K562 (cell line): Measurements from ENCODE around the gene CD163. TPM values are rescaled to one million over a fixed set of nuclear protein-coding genes. Genes with fewer than 3 reads are reported as not detected.

Source experiments
- ARID2 ChIP-seq: fragments of 450-650 bp; IDR thresholded peaks from 2 replicates; pipeline ENCODE4 v1.6.1; 2017; ENCODE audit warnings: antibody characterized with exemption, mild to moderate bottlenecking
- CBX5 ChIP-seq: IDR thresholded peaks from 2 replicates; pipeline ENCODE4 v1.6.1; 2014; ENCODE audit warnings: low read depth, borderline replicate concordance
- CTCF ChIP-seq, 3 experiments: IDR thresholded peaks in 2 of 3; conservative IDR thresholded peaks in 1 of 3; 2 replicates each; pipeline ENCODE4 v1.5.1; 2011 to 2012; ENCODE audit warnings: low read length in 3 of 3, mild to moderate bottlenecking in 3 of 3, control low read depth in 2 of 3, improper control_type of control experiment in 1 of 3, inconsistent platforms in 1 of 3, low read depth in 1 of 3, mixed read lengths in 1 of 3, moderate library complexity in 1 of 3; ENCODE audit not compliant: insufficient read depth in 2 of 3
- ESRRB ChIP-seq: fragments of 250-450 bp; sonication (Bioruptor Pico); IDR thresholded peaks from 2 replicates; pipeline ENCODE4 v1.5.0; 2020; ENCODE audit warnings: mild to moderate bottlenecking, moderate library complexity, borderline replicate concordance
- FOSL1 ChIP-seq: fragments of 200-800 bp; sonication (Bioruptor generic); conservative IDR thresholded peaks from 2 replicates; pipeline ENCODE4 v1.6.1; 2016; ENCODE audit warnings: missing genetic modification characterization, missing compliant biosample characterization
- HDAC3 ChIP-seq: fragments of 450-650 bp; IDR thresholded peaks from 2 replicates; pipeline ENCODE4 v1.6.1; 2018; ENCODE audit warnings: borderline replicate concordance, mild to moderate bottlenecking, moderate library complexity; ENCODE audit not compliant: partially characterized antibody
- HMGN3 ChIP-seq: IDR thresholded peaks from 2 replicates; pipeline ENCODE4 v1.6.1; 2011; ENCODE audit warnings: borderline replicate concordance, low read depth, mild to moderate bottlenecking, mixed read lengths, low read length; ENCODE audit not compliant: insufficient read length; ENCODE audit errors: extremely low read depth
- LARP7 ChIP-seq: fragments of 450-650 bp; IDR thresholded peaks from 2 replicates; pipeline ENCODE4 v1.6.1; 2016
- MAFK ChIP-seq: IDR thresholded peaks from 2 replicates; pipeline ENCODE4 v1.6.1; 2011; ENCODE audit warnings: low read length, improper control_type of control experiment
- REST ChIP-seq, 2 experiments: fragments of 450-650 bp; formaldehyde crosslinking in 1 of 2; IDR thresholded peaks; 2 replicates each; pipeline versions ENCODE4 v1.4.0 to v1.6.1; 2014 to 2020; ENCODE audit warnings: mild to moderate bottlenecking in 2 of 2, borderline replicate concordance in 1 of 2, low read depth in 1 of 2
- SMC3 ChIP-seq: conservative IDR thresholded peaks from 2 replicates; pipeline ENCODE4 v1.6.1; 2011; ENCODE audit warnings: low read depth, low read length, improper control_type of control experiment; ENCODE audit not compliant: insufficient read depth
- polyA plus RNA-seq, 8 experiments: library from polyadenylated mRNA; depleted of rRNA in 4 of 8; stranded (reverse) in 5 of 8; unstranded in 3 of 8; fragments of >200 nt; fragmentation: Nextera tagmentation in 2 of 8; fragmentation: Illumina TruSeq in 1 of 8; extraction: Ambion mirVana in 2 of 8; extraction: Trizol in 1 of 8; gene quantifications; 2 replicates each; pipeline versions ENCODE4 v1.2.1 to v1.2.3, GENCODE V29; 2011 to 2014; ENCODE audit warnings: inconsistent platforms in 1 of 8, missing spikeins in 1 of 8
- total RNA-seq, 7 experiments: library from RNA; depleted of rRNA in 6 of 7; stranded (reverse); fragments of >200 nt in 6 of 7; fragmentation: Illumina TruSeq in 2 of 7; extraction: Trizol in 2 of 7; gene quantifications; 2 replicates each; pipeline versions ENCODE4 v1.2.1 to v1.2.3, GENCODE V29; 2011 to 2021; ENCODE audit warnings: low replicate concordance in 1 of 7

CD163 gene
- total and polyA plus RNA-seq, 9 of the 15 experiments (the other 6 are each of a cell fraction or from before 2014, with no cell fraction given) = 0.62 TPM; not detected in 8

- peak; percentile 90 for TF ChIP-seq REST (IDR thresholded peaks at IDR 0.05; ENCODE audit: borderline replicate concordance)
- TF ChIP-seq REST (CRISPR knock-in tag; IDR thresholded peaks at IDR 0.05; ENCODE audit: low read depth) = no peak
- 0 out of 2 replicates have a peak, but pooled peaks have one; percentile 69 for TF ChIP-seq ARID2
- peak; percentile 93 for TF ChIP-seq SMC3
- peak; percentile 72 to 91 (median 73); a peak in 5 of 6 replicates for TF ChIP-seq CTCF (IDR thresholded peaks at IDR 0.05 in 2 of 3, conservative IDR thresholded peaks at IDR 0.05 in 1 of 3; ENCODE audit: insufficient read depth in 2 of 3, low read depth in 1 of 3, low read length in 3 of 3)
- no peak for TF ChIP-seq HDAC3
- no peak for TF ChIP-seq HMGN3
- TF ChIP-seq CBX5 = no peak
- no peak for TF ChIP-seq FOSL1
- TF ChIP-seq MAFK = peak; percentile 67
- no peak for TF ChIP-seq ESRRB
- no peak for TF ChIP-seq LARP7
Observed at GRCh38 chr12:7460375-7461259, 43.0 kb downstream of the CD163 start (continued).
